Psoas muscle (tissue), 8 donors: ENCODE measurements around the gene SCN7A. TPM values are rescaled to one million over a fixed set of nuclear protein-coding genes. Genes with fewer than 3 reads are reported as not detected.

Source experiments
- ATAC-seq, 4 donors: fragments of 200-7000 bp; cut with Tn5 transposase; one replicate each; pipeline ENCODE4 v1.9.1; 2020; ENCODE audit warnings: moderate library complexity in 3 of 4, mild to moderate bottlenecking in 2 of 4
- DNase-seq, 2 donors: peaks; one replicate each; pipeline ENCODE4 v3.0.0-alpha.2; 2020
- H3K27ac ChIP-seq: fragments of 200-600 bp; one replicate; pipeline ENCODE4 v1.8.0; 2022
- H3K27me3 ChIP-seq, 3 donors: fragments of 200-600 bp in 1 of 3; one replicate each; pipeline versions ENCODE4 v1.6.1 to v1.8.0; 2013 to 2022; ENCODE audit warnings: low read length in 2 of 3, mild to moderate bottlenecking in 2 of 3, moderate library complexity in 1 of 3; ENCODE audit not compliant: insufficient read depth in 3 of 3
- H3K36me3 ChIP-seq, 2 donors: fragments of 200-600 bp in 1 of 2; one replicate each; pipeline versions ENCODE4 v1.6.1 to v1.8.0; 2013 to 2022; ENCODE audit warnings: low read depth in 1 of 2, mild to moderate bottlenecking in 1 of 2, moderate library complexity in 1 of 2; ENCODE audit not compliant: insufficient read depth in 1 of 2
- H3K4me1 ChIP-seq: fragments of 200-600 bp; one replicate; pipeline ENCODE4 v1.8.0; 2022
- H3K4me3 ChIP-seq: fragments of 200-600 bp; one replicate; pipeline ENCODE4 v1.8.0; 2022; ENCODE audit warnings: mild to moderate bottlenecking
- H3K9me3 ChIP-seq: fragments of 200-600 bp; one replicate; pipeline ENCODE4 v1.8.0; 2022
- WGBS, 3 donors: extraction: QIAGEN DNeasy Blood & Tissue Kit; methylation state at CpG; one replicate each; pipeline versions ENCODE4 v1.1.6 to v1.1.7; 2013; 5-methylcytosine and 5-hydroxymethylcytosine counted together
- intact Hi-C, 2 donors: fragments of 100-400 bp; cut with DNase I; formaldehyde crosslinking; loops; one replicate each; pipeline versions ENCODE4 v1.11.0 to v1.14.2; 2022
- polyA plus RNA-seq, 3 donors: library from polyadenylated mRNA; stranded (reverse); fragments of 200-250 nt; gene quantifications; one replicate each; pipeline ENCODE4 v1.2.3, GENCODE V29; 2013
- total RNA-seq, 4 donors: library from RNA; stranded (reverse); fragmentation: NEBNext Ultra II Directional in 2 of 4; extraction: Animal tissue kit (Norgen Biotek cat#: 25700) in 2 of 4; gene quantifications; one replicate each; pipeline versions ENCODE4 v1.2.1 to v1.2.4, GENCODE V29; 2021 to 2023
- TF ChIP-seq, protein P1 (sequence below): fragments of 200-600 bp; IDR thresholded peaks from one replicate; pipeline ENCODE4 v1.8.0; 2022; ENCODE audit warnings: antibody characterized with exemption
- donor health status: healthy with polysubstance abuse.
- donor health status: DM: no; HTN: no; CAD: no; lungs with moderate emphysema.
- donor health status: Bipolar disorder and iron deficiency.
- donor health status: healthy.
- donor health status: DM: yes; HTN: yes; CAD: no.
- donor health status: DM: no; HTN: no; CAD: no.
- donor health status: DM: no; HTN: no; CAD: no.
- donor health status: DM: yes; HTN: yes; CAD: no.

Gene SCN7A
- total and polyA plus RNA-seq, 7 donors = 1.2 to 17.3 (median 2.5) TPM

DNA sequence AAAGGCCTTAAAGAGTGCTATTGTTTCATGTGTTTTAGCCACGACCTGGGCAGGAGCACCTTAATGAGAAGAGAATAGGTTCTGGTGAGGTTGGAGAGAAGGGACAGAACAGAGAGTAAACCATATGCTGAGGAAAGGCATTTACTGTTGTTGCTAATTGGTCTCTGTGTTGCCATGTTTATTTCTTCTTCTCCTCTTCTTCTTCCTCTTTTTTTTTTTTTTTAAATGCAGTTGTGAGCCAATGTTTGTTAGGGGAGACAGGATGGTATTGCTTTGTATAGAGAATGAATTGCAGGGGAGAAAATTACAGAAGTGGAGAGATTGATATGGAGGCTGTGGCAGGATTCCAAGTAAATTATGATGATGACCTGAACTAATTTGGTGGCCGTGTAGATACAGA lies 120.9 kb downstream of the SCN7A start:
- ATAC-seq (no peak), DNase-seq (no peak)
- H3K4me3 ChIP-seq = no peak overlapping the region
- H3K9me3 ChIP-seq = no peaks in the 10 kb centered on the region
- WGBS, 3 donors = 41 to 58% (median 45%) methylated on average over 2 of the region's 2 CpGs
- intact Hi-C loops = no loop called here
- peaks cover 9% of the 10 kb centered on the region for H3K4me1 ChIP-seq
- no peak overlapping the region for H3K27ac ChIP-seq
- TF ChIP-seq, protein P1, sequence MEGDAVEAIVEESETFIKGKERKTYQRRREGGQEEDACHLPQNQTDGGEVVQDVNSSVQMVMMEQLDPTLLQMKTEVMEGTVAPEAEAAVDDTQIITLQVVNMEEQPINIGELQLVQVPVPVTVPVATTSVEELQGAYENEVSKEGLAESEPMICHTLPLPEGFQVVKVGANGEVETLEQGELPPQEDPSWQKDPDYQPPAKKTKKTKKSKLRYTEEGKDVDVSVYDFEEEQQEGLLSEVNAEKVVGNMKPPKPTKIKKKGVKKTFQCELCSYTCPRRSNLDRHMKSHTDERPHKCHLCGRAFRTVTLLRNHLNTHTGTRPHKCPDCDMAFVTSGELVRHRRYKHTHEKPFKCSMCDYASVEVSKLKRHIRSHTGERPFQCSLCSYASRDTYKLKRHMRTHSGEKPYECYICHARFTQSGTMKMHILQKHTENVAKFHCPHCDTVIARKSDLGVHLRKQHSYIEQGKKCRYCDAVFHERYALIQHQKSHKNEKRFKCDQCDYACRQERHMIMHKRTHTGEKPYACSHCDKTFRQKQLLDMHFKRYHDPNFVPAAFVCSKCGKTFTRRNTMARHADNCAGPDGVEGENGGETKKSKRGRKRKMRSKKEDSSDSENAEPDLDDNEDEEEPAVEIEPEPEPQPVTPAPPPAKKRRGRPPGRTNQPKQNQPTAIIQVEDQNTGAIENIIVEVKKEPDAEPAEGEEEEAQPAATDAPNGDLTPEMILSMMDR = no peak
- H3K27me3 ChIP-seq = no peaks in the 10 kb centered on the region
- H3K36me3 ChIP-seq = no peaks in the 10 kb centered on the region

DNA sequence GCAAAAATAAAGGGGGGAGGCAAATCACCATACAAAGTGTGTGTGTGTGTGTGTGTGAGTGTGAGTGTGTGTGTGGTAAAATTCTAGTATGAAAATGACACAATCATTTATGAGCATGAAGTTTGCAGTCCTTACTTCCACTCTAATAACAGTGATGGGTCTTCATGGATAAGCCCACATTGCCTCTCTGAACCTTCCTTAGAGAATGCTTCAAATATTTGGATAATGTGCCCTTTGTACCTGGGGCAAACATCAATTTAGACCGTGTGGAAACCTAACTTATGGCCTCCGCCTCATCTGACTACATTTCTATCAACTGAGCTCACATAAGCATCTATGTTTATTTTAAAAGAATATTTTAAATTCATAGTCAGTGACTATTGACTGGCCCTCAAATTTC lies 122.0 kb downstream of the SCN7A start:
- 81 to 86% (median 85%) methylated on average over 2 of the region's 2 CpGs for WGBS, 3 donors
- no peak for ATAC-seq
- intact Hi-C loops = no loop called here
- Histone ChIP-seq H3K4me3 (no peak overlapping the region), H3K27me3 (no peaks in the 10 kb centered on the region), H3K27ac (no peak overlapping the region), H3K9me3 (no peaks in the 10 kb centered on the region), H3K36me3 (no peaks in the 10 kb centered on the region), H3K4me1 (peaks cover 9% of the 10 kb centered on the region)
- DNase-seq = no peak
- TF ChIP-seq, protein P1 = no peak

DNA sequence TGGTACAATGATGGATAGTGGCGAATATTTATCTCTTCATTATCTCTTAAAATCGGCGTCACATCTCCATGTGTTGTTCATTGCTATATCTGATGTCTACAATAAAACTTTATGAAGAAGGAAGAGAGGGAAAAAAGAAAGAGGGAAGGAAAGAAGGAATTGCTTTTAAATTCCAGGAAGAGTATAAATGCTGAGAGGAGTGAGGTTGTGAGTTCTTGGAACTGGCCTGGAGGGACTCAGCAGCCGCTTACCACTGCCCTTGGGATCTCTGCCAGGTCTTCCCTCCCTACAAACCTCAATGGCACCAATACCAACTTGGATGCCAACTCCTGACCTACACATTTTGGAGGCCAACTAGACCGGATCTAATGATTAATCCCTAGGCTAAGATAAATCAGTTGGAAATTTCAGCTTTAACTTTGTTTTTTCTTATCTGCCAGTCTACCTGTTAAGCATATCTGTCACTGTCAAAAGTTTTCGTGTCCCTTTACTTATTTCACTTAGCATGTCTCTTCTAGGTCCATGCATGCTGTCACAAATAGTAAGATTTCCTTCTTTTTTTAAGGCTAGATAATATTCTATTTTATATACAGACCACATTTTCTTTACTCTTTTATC lies 128.1 kb downstream of the SCN7A start:
- intact Hi-C loops = no loop called here
- TF ChIP-seq, protein P1 = no peak
- H3K27me3 ChIP-seq = no peaks in the 10 kb centered on the region
- no peak overlapping the region for H3K4me3 ChIP-seq
- H3K9me3 ChIP-seq = no peaks in the 10 kb centered on the region
- no peak overlapping the region for H3K27ac ChIP-seq
- no peaks in the 10 kb centered on the region for H3K4me1 ChIP-seq
- no peaks in the 10 kb centered on the region for H3K36me3 ChIP-seq
- DNase-seq (no peak), ATAC-seq (no peak)
- 71 to 79% (median 77%) methylated on average over 6 of the region's 6 CpGs for WGBS, 3 donors

DNA sequence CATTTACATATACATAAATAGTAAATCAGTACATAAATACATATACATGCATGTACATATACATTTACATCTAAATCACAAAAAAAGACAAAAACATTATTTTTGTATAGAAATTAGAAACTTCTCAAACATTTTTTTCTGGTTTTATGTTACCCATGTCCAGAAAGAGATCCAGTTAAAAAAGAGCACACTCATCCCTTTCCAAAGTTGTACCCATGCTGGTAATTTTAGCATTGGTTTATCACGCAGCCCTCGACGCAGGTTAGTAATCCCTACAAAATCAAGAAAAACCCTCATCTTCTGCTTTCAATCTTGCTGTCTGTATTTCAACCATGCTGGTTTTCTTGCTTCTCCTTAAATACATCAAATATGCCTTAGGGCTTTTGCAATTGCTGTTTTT lies 128.8 kb downstream of the SCN7A start:
- WGBS, 3 donors = 89 to 94% (median 93%) methylated on average over 3 of the region's 3 CpGs
- no peaks in the 10 kb centered on the region for H3K36me3 ChIP-seq
- intact Hi-C loops = no loop called here
- no peak overlapping the region for H3K27ac ChIP-seq
- H3K4me1 ChIP-seq = no peaks in the 10 kb centered on the region
- ATAC-seq = no peak
- no peak for DNase-seq
- H3K27me3 ChIP-seq = no peaks in the 10 kb centered on the region
- TF ChIP-seq, protein P1 = no peak
- no peaks in the 10 kb centered on the region for H3K9me3 ChIP-seq
- H3K4me3 ChIP-seq = no peak overlapping the region
